T-helper 17 cell (primary cell): Measurements from ENCODE around the gene ROS1. TPM values are rescaled to one million over a fixed set of nuclear protein-coding genes. Genes with fewer than 3 reads are reported as not detected.

Experiments used
- ATAC-seq: fragments of 150-1000 bp; cut with Tn5 transposase; 2 replicates; pipeline ENCODE4 v1.10.0; 2021; ENCODE audit warnings: mild to moderate bottlenecking, moderate library complexity
- DNase-seq, 3 donors: peaks; one replicate each; pipeline versions ENCODE4 v3.0.0 to v3.0.0-alpha.2; 2020 to 2021
- H3K9me3 ChIP-seq: one replicate; pipeline ENCODE4 v1.7.0; 2013; ENCODE audit warnings: low read length, mild to moderate bottlenecking; ENCODE audit not compliant: control insufficient read depth, poor library complexity, severe bottlenecking
- H3K27ac Mint-ChIP-seq: one replicate; pipeline ENCODE4 v1.8.0; 2022; ENCODE audit warnings: mild to moderate bottlenecking, moderate library complexity, mixed read lengths
- H3K27me3 Mint-ChIP-seq: one replicate; pipeline ENCODE4 v1.8.0; 2022; ENCODE audit warnings: mixed read lengths
- H3K36me3 Mint-ChIP-seq: one replicate; pipeline ENCODE4 v1.8.0; 2022; ENCODE audit warnings: low read depth, mixed read lengths
- H3K4me1 Mint-ChIP-seq: one replicate; pipeline ENCODE4 v1.8.0; 2022; ENCODE audit warnings: mild to moderate bottlenecking, mixed read lengths
- H3K4me3 Mint-ChIP-seq: one replicate; pipeline ENCODE4 v1.8.0; 2022; ENCODE audit warnings: mild to moderate bottlenecking, moderate library complexity, mixed read lengths
- total RNA-seq, 4 donors: library from RNA in 2 of 4; stranded (reverse) in 2 of 4; gene quantifications; one replicate each; pipeline ENCODE4 v1.2.3 and lab custom pipeline; 2022 to 2026

ROS1 gene
- total RNA-seq, 2 donors from 2014 or later, result not detected

DNA sequence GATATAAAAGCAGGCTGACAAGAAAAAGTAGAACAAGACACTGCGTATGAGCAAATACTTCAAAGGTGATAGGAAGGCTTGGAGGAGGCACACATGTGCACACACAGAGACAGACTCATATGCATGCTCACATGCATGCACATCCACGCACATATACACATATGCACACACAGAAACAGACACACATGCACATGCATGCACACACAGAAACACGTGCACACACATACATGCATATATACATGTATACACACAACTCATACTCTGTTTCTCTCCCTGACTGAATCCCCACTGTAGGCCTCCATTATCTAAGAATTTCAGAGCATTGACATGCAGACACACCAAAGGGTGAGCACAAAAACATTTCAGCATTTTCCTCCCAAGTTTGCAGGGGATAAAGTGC, 116.7 kb downstream of the ROS1 start:
- DNase-seq (no peak), ATAC-seq (no peak)
- H3K27ac Mint-ChIP-seq, result no peak overlapping the region
- no peaks in the 10 kb centered on the region for H3K9me3 ChIP-seq
- no peaks in the 10 kb centered on the region for H3K4me1 Mint-ChIP-seq
- peaks cover 16% of the 10 kb centered on the region for H3K27me3 Mint-ChIP-seq
- H3K4me3 Mint-ChIP-seq, result no peak overlapping the region
- H3K36me3 Mint-ChIP-seq, result no peaks in the 10 kb centered on the region

GRCh38 chr6:117307655-117308054, 118.1 kb downstream of the ROS1 start:
- ATAC-seq (no peak), DNase-seq (no peak)
- H3K4me1 Mint-ChIP-seq, result no peaks in the 10 kb centered on the region
- H3K9me3 ChIP-seq, result no peaks in the 10 kb centered on the region
- no peaks in the 10 kb centered on the region for H3K36me3 Mint-ChIP-seq
- peaks cover 21% of the 10 kb centered on the region for H3K27me3 Mint-ChIP-seq
- H3K4me3 Mint-ChIP-seq, result no peak overlapping the region
- no peak overlapping the region for H3K27ac Mint-ChIP-seq

DNA sequence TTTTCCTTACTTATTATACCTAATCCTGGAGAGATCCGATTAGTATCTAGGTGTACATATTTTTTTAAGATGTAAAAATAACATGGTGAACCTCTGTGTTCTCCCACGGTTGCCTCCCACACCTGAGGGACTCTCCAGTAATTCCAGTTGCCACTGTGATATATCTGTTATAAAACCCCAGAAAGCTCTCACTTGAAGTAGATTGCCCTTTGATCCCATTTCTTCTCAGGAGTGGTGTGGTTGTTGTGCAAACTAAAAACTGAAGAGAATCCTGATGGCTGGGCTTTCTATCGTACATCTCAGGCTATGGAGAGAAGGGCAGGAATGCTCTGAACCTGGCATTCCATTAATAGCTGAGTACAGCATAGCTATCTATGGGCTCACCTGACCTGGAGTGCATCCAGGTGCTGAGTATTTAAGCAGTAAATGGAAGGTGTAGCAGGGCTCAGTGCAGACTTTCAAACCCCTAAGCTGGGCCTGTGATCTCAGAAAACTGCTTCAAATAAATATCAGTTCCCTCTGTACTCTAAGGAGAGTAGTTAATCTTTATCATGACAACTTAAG, 119.4 kb downstream of the ROS1 start:
- ATAC-seq (no peak), DNase-seq (no peak)
- no peak overlapping the region for H3K27ac Mint-ChIP-seq
- H3K4me1 Mint-ChIP-seq, result no peaks in the 10 kb centered on the region
- H3K27me3 Mint-ChIP-seq, result peaks cover 16% of the 10 kb centered on the region
- no peak overlapping the region for H3K4me3 Mint-ChIP-seq
- no peaks in the 10 kb centered on the region for H3K36me3 Mint-ChIP-seq
- no peaks in the 10 kb centered on the region for H3K9me3 ChIP-seq

GRCh38 chr6:117304446-117304845, 121.3 kb downstream of the ROS1 start:
- no peak for ATAC-seq
- H3K4me3 Mint-ChIP-seq, result no peak overlapping the region
- no peak overlapping the region for H3K27ac Mint-ChIP-seq

GRCh38 chr6:117303323-117303722, 122.4 kb downstream of the ROS1 start:
- no peaks in the 10 kb centered on the region for H3K9me3 ChIP-seq
- DNase-seq, result no peak
- no peaks in the 10 kb centered on the region for H3K4me1 Mint-ChIP-seq
- no peaks in the 10 kb centered on the region for H3K36me3 Mint-ChIP-seq
- no peak overlapping the region for H3K27ac Mint-ChIP-seq
- H3K27me3 Mint-ChIP-seq, result peaks cover 21% of the 10 kb centered on the region
- H3K4me3 Mint-ChIP-seq, result no peak overlapping the region
- no peak for ATAC-seq

More at GRCh38 chr6:117304446-117304845, 121.3 kb downstream of the ROS1 start:
- DNase-seq, result no peak
- H3K9me3 ChIP-seq, result no peaks in the 10 kb centered on the region
- H3K27me3 Mint-ChIP-seq, result peaks cover 21% of the 10 kb centered on the region
- H3K36me3 Mint-ChIP-seq, result no peaks in the 10 kb centered on the region
- H3K4me1 Mint-ChIP-seq, result no peaks in the 10 kb centered on the region

DNA sequence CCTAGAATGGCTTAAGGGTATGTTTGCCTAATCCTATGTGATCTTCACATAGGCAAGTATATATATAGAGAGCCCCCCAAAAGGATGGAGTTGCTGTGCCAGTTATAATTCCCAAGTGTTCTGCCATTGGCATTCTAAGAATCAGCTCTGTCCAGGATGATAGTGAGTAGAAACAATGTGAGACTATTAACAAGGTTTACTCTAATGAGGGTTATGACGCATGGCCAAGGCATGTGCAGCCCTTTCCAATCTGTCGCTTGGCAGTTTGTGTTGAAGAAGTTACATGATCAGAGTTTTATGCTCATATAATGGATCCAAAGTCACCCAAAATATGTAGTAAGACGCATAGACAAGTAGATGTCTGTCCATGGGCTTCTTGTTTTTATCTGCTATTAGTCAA, 126.8 kb downstream of the ROS1 start:
- no peak for DNase-seq
- H3K27me3 Mint-ChIP-seq, result peaks cover 10% of the 10 kb centered on the region
- no peak for ATAC-seq
- no peak overlapping the region for H3K27ac Mint-ChIP-seq
- H3K36me3 Mint-ChIP-seq, result no peaks in the 10 kb centered on the region
- no peak overlapping the region for H3K4me3 Mint-ChIP-seq
- no peaks in the 10 kb centered on the region for H3K9me3 ChIP-seq
- no peaks in the 10 kb centered on the region for H3K4me1 Mint-ChIP-seq

GRCh38 chr6:117290173-117290846, 135.4 kb downstream of the ROS1 start:
- H3K9me3 ChIP-seq, result no peaks in the 10 kb centered on the region
- no peak for ATAC-seq
- Mint-ChIP-seq H3K27ac (no peak overlapping the region), H3K36me3 (no peaks in the 10 kb centered on the region), H3K27me3 (peaks cover 12% of the 10 kb centered on the region), H3K4me3 (no peak overlapping the region), H3K4me1 (no peaks in the 10 kb centered on the region)
- DNase-seq, result no peak

- no peaks in the 10 kb centered on the region for H3K4me1 Mint-ChIP-seq
- H3K27ac Mint-ChIP-seq, result no peak overlapping the region
- H3K27me3 Mint-ChIP-seq, result peaks cover 12% of the 10 kb centered on the region
- no peaks in the 10 kb centered on the region for H3K9me3 ChIP-seq
- no peak overlapping the region for H3K4me3 Mint-ChIP-seq
- H3K36me3 Mint-ChIP-seq, result no peaks in the 10 kb centered on the region
- ATAC-seq (no peak), DNase-seq (no peak)
These were observed 137.5 kb downstream of the ROS1 start for GRCh38 chr6:117288083-117288715.

DNA sequence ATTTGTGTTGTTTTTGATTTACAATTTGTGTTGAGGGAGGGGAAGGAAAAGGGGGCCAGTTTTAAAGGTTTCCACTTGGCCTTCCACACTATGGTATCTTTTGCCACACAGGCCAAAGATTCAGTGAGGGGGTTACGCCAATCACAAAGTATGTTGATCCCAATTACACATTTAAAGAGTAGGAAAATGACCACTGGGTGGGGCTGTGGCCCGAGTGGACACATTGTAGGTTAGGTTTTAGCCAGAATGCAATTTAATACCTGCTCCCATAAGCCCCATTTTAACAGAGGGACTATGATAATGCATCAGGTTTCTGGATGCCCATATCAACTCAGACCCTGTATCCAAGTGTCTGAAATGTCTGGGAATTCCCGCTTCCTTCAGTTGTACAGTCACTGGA, 144.8 kb downstream of the ROS1 start:
- Mint-ChIP-seq H3K27me3 (peaks cover 28% of the 10 kb centered on the region), H3K36me3 (no peaks in the 10 kb centered on the region), H3K27ac (no peak overlapping the region), H3K4me3 (no peak overlapping the region), H3K4me1 (no peaks in the 10 kb centered on the region)
- no peaks in the 10 kb centered on the region for H3K9me3 ChIP-seq
- ATAC-seq, result no peak
- no peak for DNase-seq

DNA sequence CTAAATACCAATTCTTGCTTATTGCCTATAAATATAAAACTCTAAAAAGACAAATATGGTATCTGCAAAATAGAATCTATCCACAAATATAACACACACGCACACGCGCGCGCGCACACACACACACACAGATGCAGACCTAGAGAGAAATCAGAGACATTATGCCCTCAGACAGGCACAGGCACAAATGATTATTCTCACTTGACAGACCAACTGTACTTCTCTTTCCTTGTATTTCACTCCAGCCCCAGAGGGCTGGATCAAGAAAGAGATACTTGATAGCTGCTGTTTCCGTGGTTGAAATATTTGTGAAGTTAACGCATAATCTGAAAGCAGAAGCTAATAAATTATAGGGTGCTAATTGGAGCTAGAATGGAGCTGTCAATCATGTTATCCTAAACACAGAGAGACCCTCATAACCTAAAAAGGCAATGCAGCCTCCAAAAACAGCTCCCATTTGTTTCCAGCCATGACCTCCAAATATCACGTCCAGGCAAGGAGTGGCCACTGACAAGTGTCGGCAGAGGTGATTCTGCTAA, 148.9 kb downstream of the ROS1 start:
- DNase-seq (no peak), ATAC-seq (no peak)
- Mint-ChIP-seq H3K36me3 (no peaks in the 10 kb centered on the region), H3K27me3 (peaks cover 61% of the 10 kb centered on the region), H3K4me3 (no peak overlapping the region), H3K27ac (no peak overlapping the region), H3K4me1 (no peaks in the 10 kb centered on the region)
- H3K9me3 ChIP-seq, result no peaks in the 10 kb centered on the region

GRCh38 chr6:117275711-117276110, 150.0 kb downstream of the ROS1 start:
- Mint-ChIP-seq H3K27me3 (peaks cover 65% of the 10 kb centered on the region), H3K4me1 (no peaks in the 10 kb centered on the region), H3K27ac (no peak overlapping the region), H3K4me3 (no peak overlapping the region), H3K36me3 (no peaks in the 10 kb centered on the region)
- DNase-seq (no peak), ATAC-seq (no peak)
- H3K9me3 ChIP-seq, result no peaks in the 10 kb centered on the region

DNA sequence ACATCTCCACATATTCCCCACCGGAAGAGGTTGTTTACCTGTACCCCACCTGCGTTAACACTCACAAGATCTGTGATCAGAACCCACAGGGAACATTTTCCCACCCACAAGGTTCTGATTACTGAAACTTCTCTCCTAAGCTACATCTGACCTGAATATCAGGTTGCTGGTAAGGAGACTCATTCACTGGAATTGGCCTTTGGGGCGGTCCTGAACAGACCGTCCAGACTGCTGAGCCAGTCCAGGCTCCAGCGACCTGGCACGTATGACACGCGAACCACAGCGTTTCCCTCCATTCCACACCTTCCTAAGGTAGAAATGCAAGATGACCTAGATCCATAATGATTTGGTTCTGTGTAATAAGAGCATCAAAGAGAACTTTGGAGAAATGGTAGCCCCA, 150.5 kb downstream of the ROS1 start:
- Mint-ChIP-seq H3K27ac (no peak overlapping the region), H3K4me1 (no peaks in the 10 kb centered on the region), H3K36me3 (no peaks in the 10 kb centered on the region), H3K4me3 (no peak overlapping the region), H3K27me3 (peaks cover 62% of the 10 kb centered on the region)
- ATAC-seq (no peak), DNase-seq (no peak)
- H3K9me3 ChIP-seq, result no peaks in the 10 kb centered on the region

GRCh38 chr6:117272891-117273290, 152.9 kb downstream of the ROS1 start:
- Mint-ChIP-seq H3K4me1 (peaks cover 6% of the 10 kb centered on the region), H3K36me3 (peaks cover 2% of the 10 kb centered on the region), H3K27me3 (peaks cover 78% of the 10 kb centered on the region), H3K4me3 (no peak overlapping the region), H3K27ac (no peak overlapping the region)
- ATAC-seq (no peak), DNase-seq (no peak)
- H3K9me3 ChIP-seq, result no peaks in the 10 kb centered on the region
